K562 (cell line): ENCODE measurements around the gene CISD3. TPM values are rescaled to one million over a fixed set of nuclear protein-coding genes. Genes with fewer than 3 reads are reported as not detected.
A peak's percentile ranks its signal among the peaks of the same experiment; 100 is the strongest.

Experiments
- CBFA2T2 ChIP-seq: fragments of 450-650 bp; conservative IDR thresholded peaks from 2 replicates; pipeline ENCODE4 v1.6.1; 2017; ENCODE audit warnings: mild to moderate bottlenecking
- CREB1 ChIP-seq, 2 experiments: sonication (generic) in 1 of 2; formaldehyde crosslinking in 1 of 2; IDR thresholded peaks; 2 replicates each; pipeline versions ENCODE4 v1.6.1 to v1.8.0; 2012 to 2022; ENCODE audit warnings: inconsistent platforms in 1 of 2, mild to moderate bottlenecking in 1 of 2, missing genetic modification reagents in 1 of 2, moderate library complexity in 1 of 2
- CREB3L1 ChIP-seq: fragments of 450-650 bp; IDR thresholded peaks from 2 replicates; pipeline ENCODE4 v1.6.1; 2014; ENCODE audit warnings: low read depth, mild to moderate bottlenecking, moderate library complexity, borderline replicate concordance
- ELF1 ChIP-seq: fragments of 200-800 bp; sonication (Bioruptor generic); IDR thresholded peaks from 2 replicates; pipeline ENCODE4 v1.6.1; 2016; ENCODE audit warnings: missing genetic modification characterization, missing compliant biosample characterization
- ETV1 ChIP-seq: fragments of 450-650 bp; conservative IDR thresholded peaks from 2 replicates; pipeline ENCODE4 v1.6.1; 2016; ENCODE audit warnings: missing genetic modification characterization, control low read depth, low read depth, missing compliant biosample characterization
- GABPB1 ChIP-seq: sonication (generic); formaldehyde crosslinking; IDR thresholded peaks from 2 replicates; pipeline ENCODE4 v1.8.0; 2022; ENCODE audit warnings: mild to moderate bottlenecking, missing genetic modification reagents
- HMG20B ChIP-seq: fragments of 250-450 bp; sonication (Bioruptor Pico); IDR thresholded peaks from 2 replicates; pipeline ENCODE4 v1.5.0; 2021; ENCODE audit warnings: mild to moderate bottlenecking
- NR2C1 ChIP-seq, 2 experiments: fragments of 450-650 bp; IDR thresholded peaks; 2 replicates each; pipeline ENCODE4 v1.6.1; 2017; ENCODE audit warnings: mild to moderate bottlenecking in 2 of 2, antibody characterized with exemption in 1 of 2, inconsistent platforms in 1 of 2, missing compliant biosample characterization in 1 of 2, missing genetic modification characterization in 1 of 2
- NR2F6 ChIP-seq: fragments of 450-650 bp; formaldehyde crosslinking; IDR thresholded peaks from 2 replicates; pipeline ENCODE4 v1.4.0; 2020; ENCODE audit warnings: mild to moderate bottlenecking
- PHF20 ChIP-seq: fragments of 450-650 bp; IDR thresholded peaks from 2 replicates; pipeline ENCODE4 v1.6.1; 2018; ENCODE audit not compliant: partially characterized antibody
- RFX7 ChIP-seq: fragments of 250-450 bp; sonication (Bioruptor Pico); IDR thresholded peaks from 2 replicates; pipeline ENCODE4 v1.5.1; 2021; ENCODE audit warnings: mild to moderate bottlenecking
- RNF219 ChIP-seq: fragments of 250-450 bp; sonication (Bioruptor Pico); IDR thresholded peaks from 2 replicates; pipeline ENCODE4 v1.5.0; 2022; ENCODE audit warnings: mild to moderate bottlenecking
- STAT5A ChIP-seq: IDR thresholded peaks from 2 replicates; pipeline ENCODE4 v1.6.1; 2012; ENCODE audit warnings: low read length, inconsistent platforms, borderline replicate concordance
- VEZF1 ChIP-seq: fragments of 200-800 bp; sonication (Bioruptor generic); IDR thresholded peaks from 2 replicates; pipeline ENCODE4 v1.6.1; 2017; ENCODE audit warnings: missing genetic modification characterization, missing compliant biosample characterization
- ZNF408 ChIP-seq: fragments of 250-450 bp; sonication (Bioruptor Pico); IDR thresholded peaks from 2 replicates; pipeline ENCODE4 v1.4.0; 2020; ENCODE audit warnings: low read depth, mild to moderate bottlenecking, moderate library complexity
- ZNF507 ChIP-seq: conservative IDR thresholded peaks from 2 replicates; pipeline ENCODE4 v1.6.1; 2017; ENCODE audit warnings: missing genetic modification characterization, missing compliant biosample characterization
- ZNF644 ChIP-seq: fragments of 200-800 bp; sonication (Bioruptor generic); IDR thresholded peaks from 2 replicates; pipeline ENCODE4 v1.6.1; 2016; ENCODE audit warnings: low read depth, missing genetic modification characterization, missing compliant biosample characterization
- polyA plus RNA-seq, 8 experiments: library from polyadenylated mRNA; depleted of rRNA in 4 of 8; stranded (reverse) in 5 of 8; unstranded in 3 of 8; fragments of >200 nt; fragmentation: Nextera tagmentation in 2 of 8; fragmentation: Illumina TruSeq in 1 of 8; extraction: Ambion mirVana in 2 of 8; extraction: Trizol in 1 of 8; gene quantifications; 2 replicates each; pipeline versions ENCODE4 v1.2.1 to v1.2.3, GENCODE V29; 2011 to 2014; ENCODE audit warnings: inconsistent platforms in 1 of 8, missing spikeins in 1 of 8
- total RNA-seq, 7 experiments: library from RNA; depleted of rRNA in 6 of 7; stranded (reverse); fragments of >200 nt in 6 of 7; fragmentation: Illumina TruSeq in 2 of 7; extraction: Trizol in 2 of 7; gene quantifications; 2 replicates each; pipeline versions ENCODE4 v1.2.1 to v1.2.3, GENCODE V29; 2011 to 2021; ENCODE audit warnings: low replicate concordance in 1 of 7
- TF ChIP-seq, protein P1 (sequence below): fragments of 450-650 bp; IDR thresholded peaks from 2 replicates; pipeline ENCODE4 v1.6.1; 2016; ENCODE audit warnings: antibody characterized with exemption
- TF ChIP-seq, protein P2 (sequence below): sonication (generic); formaldehyde crosslinking; IDR thresholded peaks from 2 replicates; pipeline ENCODE4 v1.8.0; 2022; ENCODE audit warnings: mild to moderate bottlenecking, missing genetic modification reagents

The CISD3 gene
- total and polyA plus RNA-seq, 9 of the 15 experiments (the other 6 are each of a cell fraction or from before 2014, with no cell fraction given), result 5.0 to 60.7 (median 15.7) TPM

DNA sequence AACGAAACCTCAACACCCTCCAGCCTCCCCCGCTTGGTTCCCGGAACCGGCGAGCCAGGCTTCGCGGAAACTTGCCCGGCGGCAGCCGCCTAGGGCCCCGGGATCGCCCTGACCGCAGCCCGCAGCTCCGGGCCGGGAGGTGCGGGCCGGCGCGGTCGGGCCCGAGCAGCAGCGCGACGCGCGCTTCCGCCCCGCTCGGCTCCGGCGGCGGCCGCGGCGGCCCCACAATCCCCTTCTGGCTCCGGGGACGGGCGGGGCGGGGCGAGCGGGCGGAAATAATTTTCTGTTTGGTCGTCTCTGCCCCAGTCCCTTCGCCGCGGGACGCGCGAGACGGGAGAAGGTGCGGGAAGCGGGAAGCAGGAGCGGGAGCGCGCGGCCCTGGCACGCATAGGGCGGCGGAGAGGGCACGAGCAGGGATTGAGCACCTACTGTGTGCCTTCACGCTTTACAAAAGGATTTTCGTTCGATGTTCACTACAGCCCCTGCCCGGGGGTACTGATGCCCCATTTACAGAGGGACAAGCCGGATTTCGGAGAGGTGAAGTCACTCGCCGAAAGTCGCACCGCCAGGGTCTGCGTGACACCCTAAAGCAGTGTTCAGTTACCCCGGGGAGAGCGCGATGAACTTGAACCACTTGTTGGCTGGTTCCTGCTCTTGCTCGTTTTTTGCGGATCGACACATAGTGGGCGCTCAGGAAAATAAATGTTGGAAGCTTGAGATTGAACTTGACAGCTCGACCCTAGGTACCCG, 27.8 kb upstream of the CISD3 start (continued):
- no peak for TF ChIP-seq STAT5A
- no peak for TF ChIP-seq ZNF507 (tag)
- TF ChIP-seq GABPB1 (CRISPR knock-in tag), result peak; percentile 30; the same call in 1 of the 2 replicates
- no peak for TF ChIP-seq ZNF408 (CRISPR knock-in tag)
- TF ChIP-seq RFX7 (CRISPR knock-in tag), result no peak
- peak; percentile 3; the same call in 1 of the 2 replicates for TF ChIP-seq CBFA2T2
- peak; percentile 56; the same call in 1 of the 2 replicates for TF ChIP-seq CREB3L1
- TF ChIP-seq CREB1 (IDR thresholded peaks at IDR 0.05), result 0 out of 2 replicates have a peak, but pooled peaks have one; percentile 35
- TF ChIP-seq CREB1 (CRISPR knock-in tag; IDR thresholded peaks at IDR 0.05), result no peak
- TF ChIP-seq VEZF1, result peak; percentile 86
- 0 out of 2 replicates have a peak, but pooled peaks have one; percentile 32 for TF ChIP-seq NR2C1 (IDR thresholded peaks at IDR 0.05)
- TF ChIP-seq NR2C1 (tag; IDR thresholded peaks at IDR 0.05), result peak; percentile 61
- TF ChIP-seq, protein P1, sequence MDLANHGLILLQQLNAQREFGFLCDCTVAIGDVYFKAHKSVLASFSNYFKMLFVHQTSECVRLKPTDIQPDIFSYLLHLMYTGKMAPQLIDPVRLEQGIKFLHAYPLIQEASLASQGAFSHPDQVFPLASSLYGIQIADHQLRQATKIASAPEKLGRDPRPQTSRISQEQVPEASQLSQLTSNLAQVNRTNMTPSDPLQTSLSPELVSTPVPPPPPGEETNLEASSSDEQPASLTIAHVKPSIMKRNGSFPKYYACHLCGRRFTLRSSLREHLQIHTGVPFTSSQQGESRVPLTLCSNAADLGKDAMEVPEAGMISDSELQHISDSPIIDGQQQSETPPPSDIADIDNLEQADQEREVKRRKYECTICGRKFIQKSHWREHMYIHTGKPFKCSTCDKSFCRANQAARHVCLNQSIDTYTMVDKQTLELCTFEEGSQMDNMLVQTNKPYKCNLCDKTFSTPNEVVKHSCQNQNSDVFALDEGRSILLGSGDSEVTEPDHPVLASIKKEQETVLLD, result peak; percentile 28; the same call in 1 of the 2 replicates
- TF ChIP-seq HMG20B (CRISPR knock-in tag), result no peak
- TF ChIP-seq ELF1 (tag), result peak; percentile 93
- peak; percentile 50; the same call in 1 of the 2 replicates for TF ChIP-seq ZNF644
- TF ChIP-seq RNF219 (CRISPR knock-in tag), result no peak
- peak; percentile 34 for TF ChIP-seq ETV1
- no peak for TF ChIP-seq PHF20
- no peak for TF ChIP-seq NR2F6 (CRISPR knock-in tag)
- TF ChIP-seq, protein P2, sequence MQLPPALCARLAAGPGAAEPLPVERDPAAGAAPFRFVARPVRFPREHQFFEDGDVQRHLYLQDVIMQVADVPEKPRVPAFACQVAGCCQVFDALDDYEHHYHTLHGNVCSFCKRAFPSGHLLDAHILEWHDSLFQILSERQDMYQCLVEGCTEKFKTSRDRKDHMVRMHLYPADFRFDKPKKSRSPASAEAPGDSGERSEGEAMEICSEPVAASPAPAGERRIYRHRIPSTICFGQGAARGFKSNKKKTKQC (CRISPR knock-in tag), result 0 out of 2 replicates have a peak, but pooled peaks have one; percentile 15
